ENCODE measurements around the gene MARCKS.
A peak's percentile ranks its signal among the peaks of the same experiment; 100 is the strongest.

MARCKS gene

DNA sequence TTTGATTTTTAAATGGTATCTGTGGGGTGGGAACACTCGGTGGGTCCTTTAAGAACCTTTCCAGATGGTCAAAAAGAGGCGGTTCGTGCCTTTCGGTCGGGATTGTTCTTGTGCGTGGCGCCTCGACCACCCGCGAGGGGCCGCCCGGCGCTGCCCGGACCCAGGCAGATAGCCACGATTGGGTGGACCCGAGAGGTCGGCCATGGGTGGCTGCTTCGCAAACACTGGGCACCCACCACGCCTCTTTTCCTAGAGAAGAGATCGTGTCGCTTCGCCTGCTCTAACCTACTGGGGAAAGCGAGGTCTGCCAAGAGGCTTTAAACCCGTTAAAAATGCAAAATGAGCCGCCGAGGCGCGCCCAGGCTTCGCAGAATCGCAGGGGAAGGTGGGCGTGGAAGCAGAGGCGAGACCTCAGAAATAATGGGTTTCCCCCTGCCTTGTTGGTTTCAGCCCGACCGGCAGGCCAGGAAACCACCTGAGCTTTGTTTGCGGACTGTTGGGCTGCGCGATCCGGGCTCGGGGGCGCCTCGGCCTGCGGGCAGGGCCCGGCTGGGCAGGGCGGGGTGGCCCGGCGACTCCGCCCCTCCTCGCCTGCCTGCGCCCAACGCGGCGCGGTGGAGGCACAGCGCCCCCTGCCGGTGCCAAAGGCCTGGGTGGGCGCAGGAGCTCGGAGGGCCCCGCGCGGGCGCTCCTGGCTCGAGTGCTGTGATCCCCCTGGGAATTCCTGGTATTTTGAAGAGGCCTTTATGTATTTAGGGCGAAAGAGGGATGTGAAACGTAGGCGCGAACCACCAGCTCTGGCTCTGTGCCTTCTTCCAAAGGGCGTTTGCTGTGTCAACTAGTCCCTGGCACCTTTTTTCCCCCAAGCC is 1.6 kb downstream of the MARCKS start:
- DNase-seq (ENCODE audit: low spot score) (peak; percentile 86), ATAC-seq (ENCODE audit: low read depth) (peak; percentile 81)
- Histone ChIP-seq H3K36me3 (ENCODE audit: low read depth) (peaks cover 23% of the 10 kb centered on the region), H3K4me3 (ENCODE audit: severe bottlenecking) (peak overlapping the region; percentile 77), H3K27ac (ENCODE audit: poor library complexity, severe bottlenecking) (peak overlapping the region; percentile 94), H3K9me3 (ENCODE audit: severe bottlenecking) (no peaks in the 10 kb centered on the region), H3K27me3 (ENCODE audit: insufficient read depth, poor library complexity, severe bottlenecking) (no peaks in the 10 kb centered on the region), H3K4me1 (ENCODE audit: insufficient read depth, poor library complexity, severe bottlenecking) (peaks cover 7% of the 10 kb centered on the region)
- TF ChIP-seq, protein P1, sequence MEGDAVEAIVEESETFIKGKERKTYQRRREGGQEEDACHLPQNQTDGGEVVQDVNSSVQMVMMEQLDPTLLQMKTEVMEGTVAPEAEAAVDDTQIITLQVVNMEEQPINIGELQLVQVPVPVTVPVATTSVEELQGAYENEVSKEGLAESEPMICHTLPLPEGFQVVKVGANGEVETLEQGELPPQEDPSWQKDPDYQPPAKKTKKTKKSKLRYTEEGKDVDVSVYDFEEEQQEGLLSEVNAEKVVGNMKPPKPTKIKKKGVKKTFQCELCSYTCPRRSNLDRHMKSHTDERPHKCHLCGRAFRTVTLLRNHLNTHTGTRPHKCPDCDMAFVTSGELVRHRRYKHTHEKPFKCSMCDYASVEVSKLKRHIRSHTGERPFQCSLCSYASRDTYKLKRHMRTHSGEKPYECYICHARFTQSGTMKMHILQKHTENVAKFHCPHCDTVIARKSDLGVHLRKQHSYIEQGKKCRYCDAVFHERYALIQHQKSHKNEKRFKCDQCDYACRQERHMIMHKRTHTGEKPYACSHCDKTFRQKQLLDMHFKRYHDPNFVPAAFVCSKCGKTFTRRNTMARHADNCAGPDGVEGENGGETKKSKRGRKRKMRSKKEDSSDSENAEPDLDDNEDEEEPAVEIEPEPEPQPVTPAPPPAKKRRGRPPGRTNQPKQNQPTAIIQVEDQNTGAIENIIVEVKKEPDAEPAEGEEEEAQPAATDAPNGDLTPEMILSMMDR (IDR thresholded peaks at IDR 0.05; ENCODE audit: poor library complexity, severe bottlenecking): peak; percentile 98

DNA sequence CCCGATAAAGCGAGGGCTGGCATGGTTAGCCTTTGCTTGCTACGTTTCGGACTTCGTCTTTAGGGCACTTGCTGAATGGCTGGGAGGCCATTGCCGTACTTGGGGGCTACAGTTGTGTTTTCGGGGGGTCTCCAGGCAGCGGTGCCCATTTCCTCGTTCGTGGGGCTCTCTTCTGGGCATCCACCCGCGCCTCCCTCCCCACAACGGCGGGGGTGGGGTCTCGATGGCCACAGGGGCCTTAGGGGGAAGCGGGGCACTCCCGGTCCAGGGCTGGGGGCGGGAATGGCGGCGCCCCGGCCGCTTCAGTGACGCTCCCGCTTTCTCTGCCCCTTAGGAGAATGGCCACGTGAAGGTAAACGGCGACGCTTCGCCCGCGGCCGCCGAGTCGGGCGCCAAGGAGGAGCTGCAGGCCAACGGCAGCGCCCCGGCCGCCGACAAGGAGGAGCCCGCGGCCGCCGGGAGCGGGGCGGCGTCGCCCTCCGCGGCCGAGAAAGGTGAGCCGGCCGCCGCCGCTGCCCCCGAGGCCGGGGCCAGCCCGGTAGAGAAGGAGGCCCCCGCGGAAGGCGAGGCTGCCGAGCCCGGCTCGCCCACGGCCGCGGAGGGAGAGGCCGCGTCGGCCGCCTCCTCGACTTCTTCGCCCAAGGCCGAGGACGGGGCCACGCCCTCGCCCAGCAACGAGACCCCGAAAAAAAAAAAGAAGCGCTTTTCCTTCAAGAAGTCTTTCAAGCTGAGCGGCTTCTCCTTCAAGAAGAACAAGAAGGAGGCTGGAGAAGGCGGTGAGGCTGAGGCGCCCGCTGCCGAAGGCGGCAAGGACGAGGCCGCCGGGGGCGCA is 2.4 kb downstream of the MARCKS start:
- H3K9me3 ChIP-seq (ENCODE audit: severe bottlenecking): no peaks in the 10 kb centered on the region
- H3K36me3 ChIP-seq (ENCODE audit: low read depth): peaks cover 29% of the 10 kb centered on the region
- TF ChIP-seq, protein P1 (IDR thresholded peaks at IDR 0.05; ENCODE audit: poor library complexity, severe bottlenecking): no peak
- H3K4me3 ChIP-seq (ENCODE audit: severe bottlenecking): peak overlapping the region; percentile 77
- H3K27me3 ChIP-seq (ENCODE audit: insufficient read depth, poor library complexity, severe bottlenecking): no peaks in the 10 kb centered on the region
- DNase-seq (ENCODE audit: low spot score) (no peak), ATAC-seq (ENCODE audit: low read depth) (no peak)
- peak overlapping the region; percentile 94 for H3K27ac ChIP-seq (ENCODE audit: poor library complexity, severe bottlenecking)
- peaks cover 7% of the 10 kb centered on the region for H3K4me1 ChIP-seq (ENCODE audit: insufficient read depth, poor library complexity, severe bottlenecking)

DNA sequence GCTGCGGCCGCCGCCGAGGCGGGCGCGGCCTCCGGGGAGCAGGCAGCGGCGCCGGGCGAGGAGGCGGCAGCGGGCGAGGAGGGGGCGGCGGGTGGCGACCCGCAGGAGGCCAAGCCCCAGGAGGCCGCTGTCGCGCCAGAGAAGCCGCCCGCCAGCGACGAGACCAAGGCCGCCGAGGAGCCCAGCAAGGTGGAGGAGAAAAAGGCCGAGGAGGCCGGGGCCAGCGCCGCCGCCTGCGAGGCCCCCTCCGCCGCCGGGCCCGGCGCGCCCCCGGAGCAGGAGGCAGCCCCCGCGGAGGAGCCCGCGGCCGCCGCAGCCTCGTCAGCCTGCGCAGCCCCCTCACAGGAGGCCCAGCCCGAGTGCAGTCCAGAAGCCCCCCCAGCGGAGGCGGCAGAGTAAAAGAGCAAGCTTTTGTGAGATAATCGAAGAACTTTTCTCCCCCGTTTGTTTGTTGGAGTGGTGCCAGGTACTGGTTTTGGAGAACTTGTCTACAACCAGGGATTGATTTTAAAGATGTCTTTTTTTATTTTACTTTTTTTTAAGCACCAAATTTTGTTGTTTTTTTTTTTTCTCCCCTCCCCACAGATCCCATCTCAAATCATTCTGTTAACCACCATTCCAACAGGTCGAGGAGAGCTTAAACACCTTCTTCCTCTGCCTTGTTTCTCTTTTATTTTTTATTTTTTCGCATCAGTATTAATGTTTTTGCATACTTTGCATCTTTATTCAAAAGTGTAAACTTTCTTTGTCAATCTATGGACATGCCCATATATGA is 3.2 kb downstream of the MARCKS start:
- no peak for DNase-seq (ENCODE audit: low spot score)
- Histone ChIP-seq H3K4me1 (ENCODE audit: insufficient read depth, poor library complexity, severe bottlenecking) (peaks cover 7% of the 10 kb centered on the region), H3K9me3 (ENCODE audit: severe bottlenecking) (no peaks in the 10 kb centered on the region), H3K27ac (ENCODE audit: poor library complexity, severe bottlenecking) (peak overlapping the region; percentile 94), H3K36me3 (ENCODE audit: low read depth) (peaks cover 29% of the 10 kb centered on the region), H3K27me3 (ENCODE audit: insufficient read depth, poor library complexity, severe bottlenecking) (no peaks in the 10 kb centered on the region), H3K4me3 (ENCODE audit: severe bottlenecking) (peak overlapping the region; percentile 77)
- no peak for ATAC-seq (ENCODE audit: low read depth)
- TF ChIP-seq, protein P1 (IDR thresholded peaks at IDR 0.05; ENCODE audit: poor library complexity, severe bottlenecking): no peak

DNA sequence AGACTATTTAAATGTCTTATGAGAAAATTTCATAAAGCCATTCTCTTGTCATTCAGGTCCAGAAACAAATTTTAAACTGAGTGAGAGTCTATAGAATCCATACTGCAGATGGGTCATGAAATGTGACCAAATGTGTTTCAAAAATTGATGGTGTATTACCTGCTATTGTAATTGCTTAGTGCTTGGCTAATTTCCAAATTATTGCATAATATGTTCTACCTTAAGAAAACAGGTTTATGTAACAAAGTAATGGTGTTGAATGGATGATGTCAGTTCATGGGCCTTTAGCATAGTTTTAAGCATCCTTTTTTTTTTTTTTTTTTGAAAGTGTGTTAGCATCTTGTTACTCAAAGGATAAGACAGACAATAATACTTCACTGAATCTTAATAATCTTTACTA is 5.0 kb downstream of the MARCKS start:
- H3K27me3 ChIP-seq (ENCODE audit: insufficient read depth, poor library complexity, severe bottlenecking): no peaks in the 10 kb centered on the region
- DNase-seq (ENCODE audit: low spot score): no peak
- TF ChIP-seq, protein P1 (IDR thresholded peaks at IDR 0.05; ENCODE audit: poor library complexity, severe bottlenecking): no peak
- H3K27ac ChIP-seq (ENCODE audit: poor library complexity, severe bottlenecking): no peak overlapping the region
- H3K4me3 ChIP-seq (ENCODE audit: severe bottlenecking): no peak overlapping the region
- ATAC-seq (ENCODE audit: low read depth): no peak
- peaks cover 29% of the 10 kb centered on the region for H3K36me3 ChIP-seq (ENCODE audit: low read depth)
- H3K4me1 ChIP-seq (ENCODE audit: insufficient read depth, poor library complexity, severe bottlenecking): peaks cover 7% of the 10 kb centered on the region
- H3K9me3 ChIP-seq (ENCODE audit: severe bottlenecking): no peaks in the 10 kb centered on the region
